ENCODE data around the gene NTMT1.

NTMT1 gene

GRCh38 chr9:129685220-129685932 is 59.4 kb downstream of the NTMT1 start:
- H3K4me1 ChIP-seq (ENCODE audit: low read depth, poor library complexity, severe bottlenecking), result no peaks in the 10 kb centered on the region
- H3K4me2 ChIP-seq, result no peak overlapping the region
- TF ChIP-seq CTCF (conservative IDR thresholded peaks at IDR 0.05; ENCODE audit: low read depth, low read length), result no peak
- H3K9ac ChIP-seq, result no peak overlapping the region
- H3K79me2 ChIP-seq (ENCODE audit: insufficient read depth, low read depth), result no peaks in the 10 kb centered on the region
- H4K20me1 ChIP-seq (ENCODE audit: insufficient read depth), result no peaks in the 10 kb centered on the region
- no peak overlapping the region for H3K4me3 ChIP-seq (IDR thresholded peaks at IDR 0.05; ENCODE audit: insufficient read depth, low read depth, low read length)
- H3K27me3 ChIP-seq (ENCODE audit: insufficient read depth, low read depth), result peaks cover 78% of the 10 kb centered on the region
- no peaks in the 10 kb centered on the region for H3K36me3 ChIP-seq (ENCODE audit: insufficient read depth)
- no peak overlapping the region for H2AFZ ChIP-seq (ENCODE audit: low read depth)
- no peak overlapping the region for H3K27ac ChIP-seq
